GM18499 (cell line): ENCODE data around the gene ZNF18.

Source experiments
- ATAC-seq: cut with Tn5 transposase; IDR thresholded peaks from one replicate; pipeline ENCODE4 v1.9.1; 2021; ENCODE audit warnings: moderate number of reproducible peaks; ENCODE audit not compliant: insufficient read depth, unreplicated experiment

The ZNF18 gene, protein sequence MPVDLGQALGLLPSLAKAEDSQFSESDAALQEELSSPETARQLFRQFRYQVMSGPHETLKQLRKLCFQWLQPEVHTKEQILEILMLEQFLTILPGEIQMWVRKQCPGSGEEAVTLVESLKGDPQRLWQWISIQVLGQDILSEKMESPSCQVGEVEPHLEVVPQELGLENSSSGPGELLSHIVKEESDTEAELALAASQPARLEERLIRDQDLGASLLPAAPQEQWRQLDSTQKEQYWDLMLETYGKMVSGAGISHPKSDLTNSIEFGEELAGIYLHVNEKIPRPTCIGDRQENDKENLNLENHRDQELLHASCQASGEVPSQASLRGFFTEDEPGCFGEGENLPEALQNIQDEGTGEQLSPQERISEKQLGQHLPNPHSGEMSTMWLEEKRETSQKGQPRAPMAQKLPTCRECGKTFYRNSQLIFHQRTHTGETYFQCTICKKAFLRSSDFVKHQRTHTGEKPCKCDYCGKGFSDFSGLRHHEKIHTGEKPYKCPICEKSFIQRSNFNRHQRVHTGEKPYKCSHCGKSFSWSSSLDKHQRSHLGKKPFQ

GRCh38 chr17:11997147-11997971 is at the start of gene ZNF18:
TSS of gene ZNF18 (minus strand) at chr17:11997475. CDS start at chr17:11992829, 4,646 bp downstream.
- ATAC-seq: peak; percentile 94

DNA sequence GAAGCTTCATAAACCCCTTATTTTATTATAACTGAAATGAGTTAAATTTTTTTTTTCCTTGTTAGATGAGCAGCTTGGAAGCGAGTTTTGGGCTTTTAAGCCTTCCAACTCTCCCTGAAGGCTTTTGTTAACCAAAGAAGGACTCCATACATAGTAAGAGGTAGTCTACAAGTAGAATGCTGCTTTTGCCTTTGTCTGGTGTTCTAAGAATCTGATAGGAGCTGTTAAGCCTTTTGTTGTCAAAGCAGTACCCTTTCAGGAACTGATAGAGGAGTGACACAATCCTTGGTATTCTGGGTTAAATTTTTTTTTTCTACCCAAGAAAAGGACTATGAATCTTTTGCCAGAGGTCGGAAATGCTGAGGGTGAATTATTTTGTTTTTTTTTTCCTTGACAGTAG is 49.5 kb upstream of the ZNF18 start:
- no peak for ATAC-seq

DNA sequence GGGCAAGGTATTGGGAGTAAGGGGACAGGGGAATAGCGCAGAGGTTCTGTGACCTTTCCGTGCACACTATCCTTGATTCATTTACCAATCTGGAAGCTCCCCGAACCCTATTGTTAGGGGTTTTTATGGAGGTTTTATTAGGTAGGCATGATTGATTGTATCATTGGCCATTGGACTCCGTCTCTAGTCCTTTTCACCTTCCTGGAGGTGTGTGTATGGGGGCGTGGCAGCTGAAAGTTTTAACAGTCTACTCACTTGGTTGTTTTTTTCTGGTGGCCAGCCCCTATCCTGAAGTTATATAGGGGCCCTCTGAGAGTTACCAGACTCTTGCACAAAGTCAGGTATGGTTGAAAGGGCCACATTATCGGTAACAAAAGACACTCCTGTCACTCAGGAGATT is 46.4 kb upstream of the ZNF18 start:
- ATAC-seq: no peak

DNA sequence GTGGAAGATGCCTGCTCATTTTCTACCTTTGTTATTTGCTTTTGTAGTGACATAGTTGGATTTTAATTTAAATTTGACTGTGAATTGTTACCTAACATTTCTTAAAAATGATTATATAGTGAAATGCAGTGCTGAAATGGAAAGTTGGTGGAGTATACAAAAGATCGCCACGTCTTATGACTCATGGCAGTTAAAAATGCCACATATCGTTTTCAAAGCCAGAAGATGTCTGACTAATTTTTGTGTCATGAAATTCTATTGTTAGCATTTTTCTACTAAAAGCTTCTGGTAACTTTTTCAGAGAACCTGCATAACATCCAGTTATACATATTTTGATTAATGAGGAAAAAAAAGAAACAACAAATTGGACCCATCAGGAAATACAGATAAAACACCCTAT is 44.0 kb upstream of the ZNF18 start:
- ATAC-seq: no peak

GRCh38 chr17:12040478-12040877 is 43.2 kb upstream of the ZNF18 start:
- no peak for ATAC-seq

GRCh38 chr17:12037970-12038369 is 40.7 kb upstream of the ZNF18 start:
- no peak for ATAC-seq

DNA sequence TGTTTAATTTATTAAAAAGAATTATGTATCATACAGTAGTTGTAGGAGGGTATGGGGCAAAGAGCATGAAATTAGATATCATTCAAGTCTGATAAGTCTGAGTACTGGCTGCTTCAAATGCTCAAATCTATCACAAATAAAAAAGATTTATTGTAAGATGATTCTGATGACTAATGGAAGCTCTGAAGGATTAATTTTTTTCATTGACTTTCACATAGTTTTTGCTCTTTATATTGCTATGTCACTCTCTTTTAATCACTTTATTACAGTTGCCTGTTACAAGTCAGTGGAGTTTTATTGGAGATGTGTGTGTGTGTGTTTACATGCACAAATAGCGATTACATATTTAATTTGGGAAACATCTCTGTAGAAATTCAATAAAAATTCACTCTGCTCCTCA is 38.4 kb upstream of the ZNF18 start:
- no peak for ATAC-seq

- ATAC-seq: no peak
Measured at GRCh38 chr17:12034538-12034937, 37.3 kb upstream of the ZNF18 start.

DNA sequence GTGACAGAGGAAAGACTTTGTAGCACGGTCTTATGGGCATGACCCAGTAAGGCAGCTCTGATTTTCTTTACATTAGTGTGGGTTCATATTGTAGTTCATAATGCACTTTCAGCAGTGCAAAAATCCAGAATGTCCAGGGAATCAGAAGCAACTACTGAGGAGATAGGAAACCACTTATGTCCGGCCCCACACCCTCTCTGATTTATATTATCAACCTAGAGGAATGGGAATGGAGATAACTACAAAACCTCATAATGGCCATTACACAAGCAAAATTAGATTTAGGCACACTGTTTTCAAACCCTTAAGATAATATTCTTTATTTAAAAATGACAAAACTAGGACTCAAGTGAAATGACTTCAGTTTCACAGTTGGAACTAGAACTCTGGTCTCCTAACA is 31.3 kb upstream of the ZNF18 start:
- no peak for ATAC-seq

- ATAC-seq: no peak
Measured at GRCh38 chr17:12027658-12028057, 30.4 kb upstream of the ZNF18 start.

GRCh38 chr17:12024327-12024726 is 27.1 kb upstream of the ZNF18 start:
- no peak for ATAC-seq

DNA sequence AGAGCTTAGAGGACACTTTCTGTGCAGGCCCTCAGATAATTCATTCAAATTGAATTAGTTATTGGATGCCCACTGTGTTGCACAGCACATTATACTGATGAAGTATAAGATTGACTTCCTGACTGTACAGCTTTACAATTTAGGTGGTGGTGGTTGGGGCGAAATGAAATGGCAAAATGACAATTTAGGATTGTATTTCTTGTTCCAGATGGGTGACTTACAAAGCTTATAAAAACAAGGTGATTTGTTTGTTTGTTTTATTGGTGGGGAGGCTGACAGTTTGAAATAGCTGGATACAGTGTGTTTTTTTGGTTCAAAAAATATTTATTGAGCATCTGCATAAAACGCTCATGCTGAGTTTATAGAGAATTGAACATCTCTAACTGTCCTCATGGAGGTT is 25.0 kb upstream of the ZNF18 start:
- ATAC-seq: no peak

DNA sequence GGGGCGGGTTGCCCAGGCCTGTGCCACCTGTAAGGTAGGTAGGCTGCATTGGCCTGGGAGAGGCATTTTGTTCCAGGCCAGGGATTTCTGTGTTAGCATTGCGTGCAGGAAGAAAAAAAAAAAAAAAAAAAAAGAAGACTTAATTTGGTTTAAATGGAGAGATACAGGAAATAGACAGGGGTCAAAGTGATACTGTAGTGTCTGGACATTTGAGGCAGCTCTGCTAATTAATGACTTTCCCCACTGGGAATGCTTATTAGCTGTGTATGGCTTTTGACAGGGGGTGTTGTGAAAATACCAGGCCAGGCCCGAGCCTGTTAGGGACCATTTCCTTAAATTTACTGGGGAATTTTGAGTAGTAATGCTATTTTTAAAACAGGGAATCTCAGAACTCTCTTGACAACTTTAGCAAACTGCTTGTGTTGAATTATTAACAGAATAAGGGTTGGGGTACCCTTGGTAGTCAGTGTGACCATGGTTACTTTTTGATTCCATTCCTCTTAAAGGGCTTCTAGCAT is 24.4 kb upstream of the ZNF18 start:
- no peak for ATAC-seq

DNA sequence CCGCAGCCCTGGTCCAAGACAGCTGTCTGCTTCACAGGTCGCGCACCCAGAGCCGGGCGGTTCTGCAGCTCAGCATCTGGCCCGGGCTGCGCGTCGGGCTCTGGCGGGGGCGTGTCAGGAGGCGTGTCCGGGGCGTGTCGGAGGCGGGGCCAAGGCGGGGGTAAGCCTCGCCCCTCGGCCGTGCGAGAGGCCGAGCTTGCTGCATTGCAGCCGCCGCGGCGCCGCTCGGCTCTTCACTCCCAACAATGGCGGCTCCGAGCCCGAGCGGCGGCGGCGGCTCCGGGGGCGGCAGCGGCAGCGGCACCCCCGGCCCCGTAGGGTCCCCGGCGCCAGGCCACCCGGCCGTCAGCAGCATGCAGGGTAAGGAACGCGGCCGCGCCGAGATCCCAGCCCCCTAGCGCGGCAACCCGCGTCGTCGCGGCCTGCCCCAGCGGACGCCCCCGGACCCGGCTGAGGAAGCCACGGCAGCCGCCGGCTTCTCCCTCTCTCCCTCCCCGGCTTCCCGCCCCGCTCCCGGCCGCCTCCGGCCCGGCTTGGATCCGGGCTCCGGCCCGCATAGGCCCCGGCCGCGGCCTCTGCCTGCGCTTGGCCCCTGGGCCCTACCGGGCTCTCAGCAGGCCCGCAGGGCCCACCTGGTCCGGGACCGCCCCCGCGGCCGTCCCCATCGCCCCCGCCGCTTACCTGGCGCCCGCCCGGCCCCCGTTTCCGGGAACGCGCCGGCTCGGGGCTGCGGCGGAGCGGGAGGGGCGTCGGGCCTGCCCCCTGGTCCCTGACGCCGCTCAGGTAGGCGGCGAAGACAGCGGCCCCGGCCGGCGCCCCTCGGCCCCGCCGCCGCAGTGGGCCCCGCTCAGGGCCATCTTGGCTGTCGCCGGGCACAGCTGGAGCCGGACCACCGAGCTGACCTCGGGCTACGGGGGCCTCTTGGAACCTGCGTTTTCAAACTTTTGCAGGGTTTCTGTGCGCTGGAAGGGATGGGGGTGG is 23.7 kb upstream of the ZNF18 start, which contains the start of gene MAP2K4:
Gene MAP2K4, plus strand, starts transcription at position 236 of the 981 bp plus-strand sequence. Its CDS starts 10 bp downstream, at position 246.
- peak; percentile 53 for ATAC-seq

GRCh38 chr17:12007466-12007865 is 10.2 kb upstream of the ZNF18 start:
- ATAC-seq: no peak

GRCh38 chr17:11999696-12000095 is 2.4 kb upstream of the ZNF18 start:
- no peak for ATAC-seq

- no peak for ATAC-seq
Measured at GRCh38 chr17:11997972-11998233, 628 bp upstream of the ZNF18 start.

- peak; percentile 15 for ATAC-seq
Measured at GRCh38 chr17:11996722-11997146, 541 bp downstream of the ZNF18 start.

- no peak for ATAC-seq
Measured at GRCh38 chr17:11991461-11991860, 5.8 kb downstream of the ZNF18 start.
